ENCODE data around the gene KRT84. TPM values are rescaled to one million over a fixed set of nuclear protein-coding genes. Genes with fewer than 3 reads are reported as not detected.

KRT84 gene
- total RNA-seq, 1 donor: not detected

GRCh38 chr12:52359621-52360061, 25.8 kb downstream of the KRT84 start:
- no peak overlapping the region for H3K4me3 ChIP-seq (ENCODE audit: low read depth, low read length)
- TF ChIP-seq CTCF (IDR thresholded peaks at IDR 0.05; ENCODE audit: insufficient read depth, low read length): no peak
- no peak for DNase-seq (ENCODE audit: low read depth)

GRCh38 chr12:52358575-52359350, 26.7 kb downstream of the KRT84 start:
- no peak for TF ChIP-seq CTCF (IDR thresholded peaks at IDR 0.05; ENCODE audit: insufficient read depth, low read length)

GRCh38 chr12:52356762-52357580, 28.5 kb downstream of the KRT84 start:
- no peak for DNase-seq (ENCODE audit: low read depth)
- H3K4me3 ChIP-seq (ENCODE audit: low read depth, low read length): no peak overlapping the region
- no peak for TF ChIP-seq CTCF (IDR thresholded peaks at IDR 0.05; ENCODE audit: insufficient read depth, low read length)

More at GRCh38 chr12:52358575-52359350, 26.7 kb downstream of the KRT84 start:
- no peak overlapping the region for H3K4me3 ChIP-seq (ENCODE audit: low read depth, low read length)
- DNase-seq (ENCODE audit: low read depth): no peak

GRCh38 chr12:52356031-52356761, 29.3 kb downstream of the KRT84 start:
- DNase-seq (ENCODE audit: low read depth): no peak
- no peak overlapping the region for H3K4me3 ChIP-seq (ENCODE audit: low read depth, low read length)
- TF ChIP-seq CTCF (IDR thresholded peaks at IDR 0.05; ENCODE audit: insufficient read depth, low read length): no peak

- no peak for DNase-seq (ENCODE audit: low read depth)
- H3K4me3 ChIP-seq (ENCODE audit: low read depth, low read length): no peak overlapping the region
- no peak for TF ChIP-seq CTCF (IDR thresholded peaks at IDR 0.05; ENCODE audit: insufficient read depth, low read length)
Measured at GRCh38 chr12:52355176-52355575, 30.3 kb downstream of the KRT84 start.

GRCh38 chr12:52354200-52354599, 31.3 kb downstream of the KRT84 start:
- no peak for DNase-seq (ENCODE audit: low read depth)
- no peak for TF ChIP-seq CTCF (IDR thresholded peaks at IDR 0.05; ENCODE audit: insufficient read depth, low read length)
- H3K4me3 ChIP-seq (ENCODE audit: low read depth, low read length): no peak overlapping the region

Data from fibroblast of the aortic adventitia (primary cell).